HepG2 (cell line): ENCODE results near the gene MKNK1. TPM values are rescaled to one million over a fixed set of nuclear protein-coding genes. Genes with fewer than 3 reads are reported as not detected.

Source experiments
- ATAC-seq: fragments of 200-7000 bp; cut with Tn5 transposase; 3 replicates; pipeline ENCODE4 v1.9.1; 2020; ENCODE audit warnings: mild to moderate bottlenecking, moderate library complexity
- BruUV-seq: library from RNA; stranded (reverse); fragments of 400-500 nt; replicated peaks from 2 replicates; lab custom pipeline; 2021; lab: Mats Ljungman, UMichigan
- CTCF ChIA-PET: fragments of 300-600 bp; formaldehyde crosslinking; extraction: SDS; loops from one replicate; lab custom pipeline; 2021; ENCODE audit warnings: low total read pairs, inconsistent platforms, low intra/inter-chr PET ratio; lab: Yijun Ruan, JAX
- POLR2A ChIA-PET: fragments of 350-600 bp; sonication (Branson Sonifier 250); formaldehyde crosslinking; loops from one replicate; lab custom pipeline; 2020; ENCODE audit warnings: antibody characterized with exemption, inconsistent platforms; lab: Yijun Ruan, JAX
- DNase-seq: peaks from one replicate; pipeline ENCODE4 v3.0.0-alpha.2; 2015; ENCODE audit warnings: low spot score
- FAIRE-seq: peaks from 3 replicates; lab custom pipeline; 2011; peaks lifted over from hg19 to GRCh38; lab: Jason Lieb, UNC
- H2AFZ ChIP-seq: one replicate; pipeline ENCODE4 v1.6.1; 2011; ENCODE audit warnings: low read length, inconsistent platforms
- H3K27ac ChIP-seq: fragments of 300-600 bp; 3 replicates; pipeline ENCODE4 v1.8.0; 2011; ENCODE audit warnings: mixed run types, mild to moderate bottlenecking, mixed read lengths, low read length, inconsistent platforms; ENCODE audit not compliant: insufficient read depth; ENCODE audit errors: extremely low read length
- H3K27me3 ChIP-seq, 2 experiments: fragments of 200-600 bp in 1 of 2; 2 replicates in 1 of 2; 3 replicates in 1 of 2; pipeline versions ENCODE4 v1.6.0 to v1.8.0; 2011; ENCODE audit warnings: low read length in 2 of 2, mild to moderate bottlenecking in 2 of 2, moderate library complexity in 2 of 2, inconsistent platforms in 1 of 2; ENCODE audit not compliant: insufficient read depth in 2 of 2, control insufficient read depth in 1 of 2
- H3K36me3 ChIP-seq, 2 experiments: fragments of 200-600 bp in 1 of 2; replicated peaks in 1 of 2; 2 replicates in 1 of 2; 3 replicates in 1 of 2; pipeline versions ENCODE4 v1.5.1 to v1.8.0; 2011; ENCODE audit warnings: low read length in 2 of 2, inconsistent platforms in 1 of 2; ENCODE audit not compliant: insufficient read depth in 2 of 2, control insufficient read depth in 1 of 2
- H3K4me1 ChIP-seq: 2 replicates; pipeline ENCODE4 v1.5.1; 2012; ENCODE audit warnings: low read length, inconsistent platforms; ENCODE audit not compliant: insufficient read depth
- H3K4me2 ChIP-seq: 2 replicates; pipeline ENCODE4 v1.6.0; 2011; ENCODE audit warnings: low read depth, low read length, inconsistent platforms
- H3K4me3 ChIP-seq, 3 experiments: fragments of 200-600 bp in 1 of 3; sonication (generic), shearing (Covaris generic) in 1 of 3; replicated peaks in 1 of 3; 2 replicates each; pipeline ENCODE4 v1.5.1; 2011 to 2016; ENCODE audit warnings: low read length in 3 of 3, inconsistent platforms in 2 of 3, low read depth in 2 of 3, mild to moderate bottlenecking in 2 of 3, control low read depth in 1 of 3, mixed read lengths in 1 of 3; ENCODE audit not compliant: insufficient read depth in 1 of 3
- H3K79me2 ChIP-seq: one replicate; pipeline ENCODE4 v1.6.1; 2011; ENCODE audit warnings: low read length, inconsistent platforms; ENCODE audit not compliant: insufficient read depth
- H3K9ac ChIP-seq: 2 replicates; pipeline ENCODE4 v1.6.0; 2011; ENCODE audit warnings: mild to moderate bottlenecking, low read depth, low read length, inconsistent platforms; ENCODE audit not compliant: insufficient read depth
- H3K9me3 ChIP-seq: 2 replicates; pipeline ENCODE4 v1.5.1; 2012; ENCODE audit warnings: mild to moderate bottlenecking, low read length
- H4K20me1 ChIP-seq: 2 replicates; pipeline ENCODE4 v1.6.0; 2011; ENCODE audit warnings: inconsistent platforms, mild to moderate bottlenecking, low read length, moderate library complexity; ENCODE audit not compliant: insufficient read depth
- DMAP1 ChIP-seq: IDR thresholded peaks from 2 replicates; pipeline ENCODE4 v1.6.1; 2016
- PCBP2 ChIP-seq: fragments of 200-400 bp; formaldehyde crosslinking; optimal IDR thresholded peaks from 2 replicates; pipeline ENCODE3; 2018; ENCODE audit warnings: low read length, low read depth; ENCODE audit not compliant: poor library complexity, severe bottlenecking
- SALL2 ChIP-seq: sonication (generic); formaldehyde crosslinking; IDR thresholded peaks from 2 replicates; pipeline ENCODE4 v1.8.1; 2023; ENCODE audit warnings: mild to moderate bottlenecking, missing genetic modification reagents, inconsistent platforms
- TMF1 ChIP-seq: sonication (generic); formaldehyde crosslinking; IDR thresholded peaks from 2 replicates; pipeline ENCODE4 v1.8.1; 2022; ENCODE audit warnings: low read depth, missing genetic modification reagents
- ZFX ChIP-seq: sonication (generic); formaldehyde crosslinking; IDR thresholded peaks from 2 replicates; pipeline ENCODE4 v1.4.0; 2020; ENCODE audit warnings: mild to moderate bottlenecking, low read depth, missing genetic modification reagents, moderate library complexity
- ZNF234 ChIP-seq: sonication (generic); formaldehyde crosslinking; conservative IDR thresholded peaks from 2 replicates; pipeline ENCODE4 v1.5.1; 2020; ENCODE audit warnings: mild to moderate bottlenecking, missing genetic modification reagents
- ZNF777 ChIP-seq: sonication (generic); formaldehyde crosslinking; IDR thresholded peaks from 2 replicates; pipeline ENCODE4 v1.4.0; 2020; ENCODE audit warnings: missing genetic modification reagents
- ZNF780A ChIP-seq: sonication (generic); formaldehyde crosslinking; IDR thresholded peaks from 2 replicates; pipeline ENCODE4 v1.8.0; 2022; ENCODE audit warnings: mild to moderate bottlenecking, missing genetic modification reagents, moderate library complexity
- WGBS: methylation state at CpG from one replicate; pipeline ENCODE4 v1.1.6; 2017; ENCODE audit warnings: low lambda C conversion rate; 5-methylcytosine and 5-hydroxymethylcytosine counted together
- in situ Hi-C: cut with HindIII; loops from 2 replicates; pipeline ENCODE4 v1.10.0; 2017; ENCODE audit warnings: low pct_unique_long_range_greater_than_20kb; ENCODE audit not compliant: extremely low pct_ligation_motif_present
- intact Hi-C: fragments of 100-400 bp; cut with micrococcal nuclease; formaldehyde crosslinking; loops from one replicate; pipeline ENCODE4 v1.10.0; 2022; ENCODE audit not compliant: unreplicated experiment
- polyA plus RNA-seq, 8 experiments: library from polyadenylated mRNA; depleted of rRNA in 3 of 8; stranded (reverse) in 7 of 8; unstranded in 1 of 8; fragments of >200 nt; fragmentation: Illumina TruSeq in 4 of 8; extraction: Trizol in 4 of 8; gene quantifications; 2 replicates each; pipeline versions ENCODE4 v1.2.1 to v1.2.3, GENCODE V29; 2011 to 2016; ENCODE audit warnings: low read depth in 4 of 8, missing spikeins in 1 of 8, mixed read lengths in 1 of 8; ENCODE audit not compliant: insufficient read depth in 1 of 8
- total RNA-seq, 5 experiments: library from RNA; depleted of rRNA; stranded (reverse); fragments of >200 nt; fragmentation: Illumina TruSeq; extraction: Trizol; gene quantifications; 2 replicates each; pipeline ENCODE4 v1.2.3, GENCODE V29; 2016; ENCODE audit warnings: low read depth in 1 of 5
- TF ChIP-seq, protein P1 (sequence below): sonication (generic); formaldehyde crosslinking; IDR thresholded peaks from 2 replicates; pipeline ENCODE4 v1.4.0; 2020; ENCODE audit warnings: missing genetic modification reagents, mild to moderate bottlenecking, borderline replicate concordance
- TF ChIP-seq, protein P2 (sequence below), 2 experiments: sonication (generic) in 1 of 2; formaldehyde crosslinking in 1 of 2; IDR thresholded peaks; 2 replicates each; pipeline versions ENCODE4 v1.5.1 to v1.6.1; 2011 to 2020; ENCODE audit warnings: borderline replicate concordance in 1 of 2, low read depth in 1 of 2, low read length in 1 of 2, mild to moderate bottlenecking in 1 of 2, missing genetic modification reagents in 1 of 2, moderate library complexity in 1 of 2

MKNK1 gene
- total and polyA plus RNA-seq, 2 of the 13 experiments (the other 11 are each of a cell fraction or from before 2014, with no cell fraction given) = 18.5 to 24.1 TPM

- no peak overlapping the region for H3K9ac ChIP-seq
- FAIRE-seq (no peak), ATAC-seq (no peak), DNase-seq (no peak)
- no peak overlapping the region for H2AFZ ChIP-seq
- H3K27ac ChIP-seq = no peak overlapping the region
- no peak for TF ChIP-seq ZNF780A
- TF ChIP-seq DMAP1 (CRISPR knock-in tag) = no peak
- TF ChIP-seq ZNF777 (CRISPR knock-in tag) = no peak
- TF ChIP-seq SALL2 (CRISPR knock-in tag) = no peak
- TF ChIP-seq, protein P1, sequence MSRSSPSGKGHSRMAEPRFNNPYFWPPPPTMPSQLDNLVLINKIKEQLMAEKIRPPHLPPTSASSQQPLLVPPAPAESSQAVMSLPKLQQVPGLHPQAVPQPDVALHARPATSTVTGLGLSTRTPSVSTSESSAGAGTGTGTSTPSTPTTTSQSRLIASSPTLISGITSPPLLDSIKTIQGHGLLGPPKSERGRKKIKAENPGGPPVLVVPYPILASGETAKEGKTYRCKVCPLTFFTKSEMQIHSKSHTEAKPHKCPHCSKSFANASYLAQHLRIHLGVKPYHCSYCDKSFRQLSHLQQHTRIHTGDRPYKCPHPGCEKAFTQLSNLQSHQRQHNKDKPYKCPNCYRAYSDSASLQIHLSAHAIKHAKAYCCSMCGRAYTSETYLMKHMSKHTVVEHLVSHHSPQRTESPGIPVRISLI (CRISPR knock-in tag) = no peak
- TF ChIP-seq ZNF234 (CRISPR knock-in tag) = no peak
- no peak for TF ChIP-seq PCBP2
- no peak for TF ChIP-seq TMF1
- TF ChIP-seq, protein P2, sequence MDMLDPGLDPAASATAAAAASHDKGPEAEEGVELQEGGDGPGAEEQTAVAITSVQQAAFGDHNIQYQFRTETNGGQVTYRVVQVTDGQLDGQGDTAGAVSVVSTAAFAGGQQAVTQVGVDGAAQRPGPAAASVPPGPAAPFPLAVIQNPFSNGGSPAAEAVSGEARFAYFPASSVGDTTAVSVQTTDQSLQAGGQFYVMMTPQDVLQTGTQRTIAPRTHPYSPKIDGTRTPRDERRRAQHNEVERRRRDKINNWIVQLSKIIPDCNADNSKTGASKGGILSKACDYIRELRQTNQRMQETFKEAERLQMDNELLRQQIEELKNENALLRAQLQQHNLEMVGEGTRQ (IDR thresholded peaks at IDR 0.05; ENCODE audit: low read depth, low read length) = no peak
- TF ChIP-seq, protein P2 (CRISPR knock-in tag; IDR thresholded peaks at IDR 0.05; ENCODE audit: borderline replicate concordance) = no peak
- TF ChIP-seq ZFX (CRISPR knock-in tag) = no peak
- in situ Hi-C loops = no loop called here
- H4K20me1 ChIP-seq = no peaks in the 10 kb centered on the region
- H3K36me3 ChIP-seq = no peaks in the 10 kb centered on the region
- H3K27me3 ChIP-seq = peaks cover 6 to 29% of the 10 kb centered on the region in 2 experiments; a peak in 3 of 5 replicates
- peaks cover 20% of the 10 kb centered on the region; the same call in 1 of the 2 replicates for H3K4me1 ChIP-seq
- no peaks in the 10 kb centered on the region for H3K79me2 ChIP-seq
- H3K4me2 ChIP-seq = no peak overlapping the region
- WGBS = 0% methylated on average over 4 of the region's 10 CpGs
- H3K9me3 ChIP-seq = no peaks in the 10 kb centered on the region
- no peak overlapping the region for H3K4me3 ChIP-seq
- POLR2A ChIA-PET = no interaction called here
- BruUV-seq = no TSS peak
- intact Hi-C loops = no loop called here
- CTCF ChIA-PET = no interaction called here
These were observed 87.0 kb downstream of the MKNK1 start for GRCh38 chr1:46517010-46517600.
